IMR-90 (cell line): Measurements from ENCODE around the gene ASTN2.

ENCODE experiments used
- BHLHE40 ChIP-seq: fragments of 150-350 bp; IDR thresholded peaks from 2 replicates; pipeline ENCODE4 v1.6.1; 2016; ENCODE audit warnings: mild to moderate bottlenecking, low read depth, low read length
- CTCF ChIP-seq: conservative IDR thresholded peaks from 2 replicates; pipeline ENCODE4 v1.5.1; 2012; ENCODE audit warnings: mild to moderate bottlenecking, low read depth, low read length, improper control_type of control experiment
- MAZ ChIP-seq: IDR thresholded peaks from 2 replicates; pipeline ENCODE4 v1.6.1; 2012; ENCODE audit warnings: low read depth, mild to moderate bottlenecking, low read length, improper control_type of control experiment, moderate library complexity, borderline replicate concordance
- POLR2A ChIP-seq: IDR thresholded peaks from 2 replicates; pipeline ENCODE4 v1.6.1; 2012; ENCODE audit warnings: mild to moderate bottlenecking, low read depth, low read length
- RAD21 ChIP-seq: IDR thresholded peaks from 2 replicates; pipeline ENCODE4 v1.6.1; 2012; ENCODE audit warnings: low read length, improper control_type of control experiment
- RCOR1 ChIP-seq: IDR thresholded peaks from 2 replicates; pipeline ENCODE4 v1.6.1; 2012; ENCODE audit warnings: mild to moderate bottlenecking, low read length, improper control_type of control experiment; ENCODE audit not compliant: insufficient replicate concordance
- SMC3 ChIP-seq: fragments of 150-350 bp; IDR thresholded peaks from 2 replicates; pipeline ENCODE4 v1.6.1; 2016; ENCODE audit warnings: low read depth, mild to moderate bottlenecking, antibody characterized with exemption, low read length, moderate library complexity
- TF ChIP-seq, protein P1 (sequence below): fragments of 150-350 bp; IDR thresholded peaks from 2 replicates; pipeline ENCODE4 v1.6.1; 2016; ENCODE audit warnings: low read depth, mild to moderate bottlenecking, low read length, moderate library complexity, borderline replicate concordance

- TF ChIP-seq, protein P1, sequence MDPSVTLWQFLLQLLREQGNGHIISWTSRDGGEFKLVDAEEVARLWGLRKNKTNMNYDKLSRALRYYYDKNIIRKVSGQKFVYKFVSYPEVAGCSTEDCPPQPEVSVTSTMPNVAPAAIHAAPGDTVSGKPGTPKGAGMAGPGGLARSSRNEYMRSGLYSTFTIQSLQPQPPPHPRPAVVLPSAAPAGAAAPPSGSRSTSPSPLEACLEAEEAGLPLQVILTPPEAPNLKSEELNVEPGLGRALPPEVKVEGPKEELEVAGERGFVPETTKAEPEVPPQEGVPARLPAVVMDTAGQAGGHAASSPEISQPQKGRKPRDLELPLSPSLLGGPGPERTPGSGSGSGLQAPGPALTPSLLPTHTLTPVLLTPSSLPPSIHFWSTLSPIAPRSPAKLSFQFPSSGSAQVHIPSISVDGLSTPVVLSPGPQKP: no peak
- TF ChIP-seq CTCF (no peak), POLR2A (no peak), RCOR1 (no peak), SMC3 (no peak), BHLHE40 (no peak), MAZ (no peak), RAD21 (no peak)
These were observed 962.2 kb downstream of the ASTN2 start for GRCh38 chr9:116452634-116453033.
